HG02798 (cell line): ENCODE data around the gene ARHGEF1.

Experiments
- ATAC-seq: cut with Tn5 transposase; IDR thresholded peaks from one replicate; pipeline ENCODE4 v1.9.1; 2021; ENCODE audit warnings: mild to moderate bottlenecking; ENCODE audit not compliant: unreplicated experiment, poor library complexity

The ARHGEF1 gene, protein sequence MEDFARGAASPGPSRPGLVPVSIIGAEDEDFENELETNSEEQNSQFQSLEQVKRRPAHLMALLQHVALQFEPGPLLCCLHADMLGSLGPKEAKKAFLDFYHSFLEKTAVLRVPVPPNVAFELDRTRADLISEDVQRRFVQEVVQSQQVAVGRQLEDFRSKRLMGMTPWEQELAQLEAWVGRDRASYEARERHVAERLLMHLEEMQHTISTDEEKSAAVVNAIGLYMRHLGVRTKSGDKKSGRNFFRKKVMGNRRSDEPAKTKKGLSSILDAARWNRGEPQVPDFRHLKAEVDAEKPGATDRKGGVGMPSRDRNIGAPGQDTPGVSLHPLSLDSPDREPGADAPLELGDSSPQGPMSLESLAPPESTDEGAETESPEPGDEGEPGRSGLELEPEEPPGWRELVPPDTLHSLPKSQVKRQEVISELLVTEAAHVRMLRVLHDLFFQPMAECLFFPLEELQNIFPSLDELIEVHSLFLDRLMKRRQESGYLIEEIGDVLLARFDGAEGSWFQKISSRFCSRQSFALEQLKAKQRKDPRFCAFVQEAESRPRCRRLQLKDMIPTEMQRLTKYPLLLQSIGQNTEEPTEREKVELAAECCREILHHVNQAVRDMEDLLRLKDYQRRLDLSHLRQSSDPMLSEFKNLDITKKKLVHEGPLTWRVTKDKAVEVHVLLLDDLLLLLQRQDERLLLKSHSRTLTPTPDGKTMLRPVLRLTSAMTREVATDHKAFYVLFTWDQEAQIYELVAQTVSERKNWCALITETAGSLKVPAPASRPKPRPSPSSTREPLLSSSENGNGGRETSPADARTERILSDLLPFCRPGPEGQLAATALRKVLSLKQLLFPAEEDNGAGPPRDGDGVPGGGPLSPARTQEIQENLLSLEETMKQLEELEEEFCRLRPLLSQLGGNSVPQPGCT

DNA sequence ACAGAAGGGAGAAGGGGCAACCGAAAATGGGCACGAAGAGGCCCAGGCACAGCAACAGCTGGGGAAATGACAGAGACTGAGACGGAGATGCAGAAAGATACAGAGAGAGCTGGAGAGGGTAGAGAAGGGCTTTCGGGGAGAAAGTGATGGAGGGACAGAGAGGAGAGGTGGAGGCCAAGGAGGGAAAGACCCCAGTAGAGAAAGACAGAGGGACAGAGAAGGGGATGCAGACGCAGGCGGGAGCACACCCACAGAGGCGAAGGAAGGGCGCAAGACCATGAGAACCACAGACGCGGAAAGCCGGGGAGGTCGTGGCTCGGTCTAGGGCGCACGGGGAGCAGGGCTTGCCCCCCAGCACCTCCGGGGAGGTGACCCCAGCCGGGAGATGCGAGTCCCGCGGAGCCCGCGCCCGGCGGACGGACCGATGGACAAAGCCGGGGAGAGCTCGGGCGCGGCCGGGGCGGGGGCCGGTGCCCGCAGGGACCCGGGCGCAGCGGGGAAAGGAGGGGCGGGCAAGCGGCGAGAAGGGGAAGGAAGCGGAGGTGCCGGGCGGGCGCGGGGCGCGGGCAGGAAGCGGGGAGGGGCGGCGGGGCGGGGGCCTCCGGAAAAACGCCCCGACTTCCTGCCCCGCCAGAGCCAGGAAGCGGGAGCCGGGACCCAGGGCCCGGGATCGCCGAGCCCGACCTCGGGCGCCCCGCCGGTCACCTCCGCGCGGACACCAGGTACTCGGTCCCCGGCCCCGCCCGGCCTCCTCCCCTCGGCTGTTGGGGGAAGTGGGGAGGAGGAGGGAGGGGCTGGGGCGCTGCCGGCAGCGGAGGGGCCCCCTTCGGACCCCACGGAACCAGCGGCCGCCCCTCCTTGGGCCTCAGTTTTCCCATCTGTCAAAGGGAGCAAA is at the start of gene ARHGEF1:
ARHGEF1 (plus strand) TSS at position 617 of the 895 bp plus-strand sequence. CDS start 4,899 bp downstream, outside the sequence.
- peak; percentile 18 for ATAC-seq

DNA sequence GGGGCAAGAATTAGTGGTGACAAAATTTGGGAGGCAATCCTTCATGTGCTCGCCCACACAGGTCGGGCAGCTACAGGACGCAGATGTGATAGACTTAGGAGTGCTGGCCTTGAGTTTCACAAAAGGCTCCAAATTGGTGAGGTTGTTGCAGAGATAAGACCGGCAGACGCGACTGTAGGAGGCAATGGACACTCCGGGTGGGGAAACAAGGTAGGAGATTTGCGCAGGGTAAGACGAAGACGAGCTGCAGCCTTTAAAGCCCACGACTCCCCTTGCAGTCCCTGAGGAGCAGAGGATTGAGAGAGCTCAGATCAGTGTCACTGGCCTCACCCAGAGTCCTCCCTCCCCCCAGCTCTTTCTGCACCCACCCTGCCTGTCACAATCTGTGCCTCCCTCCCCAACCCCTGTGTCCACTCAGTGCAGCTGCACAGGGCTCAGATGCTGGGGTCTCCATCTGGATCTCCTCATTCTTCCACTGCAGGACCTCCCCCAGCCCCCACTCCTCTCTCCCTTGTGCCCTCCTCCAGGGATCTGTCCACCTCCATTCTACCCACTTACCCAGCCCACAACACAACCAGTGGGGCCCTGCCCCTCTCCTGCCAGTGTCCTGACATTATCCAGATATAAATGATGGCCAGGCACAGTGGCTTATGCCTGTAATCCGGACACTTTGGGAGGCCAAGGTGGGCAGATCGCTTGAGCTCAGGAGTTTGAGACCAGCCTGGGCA is 44.8 kb upstream of the ARHGEF1 start:
- ATAC-seq: no peak

DNA sequence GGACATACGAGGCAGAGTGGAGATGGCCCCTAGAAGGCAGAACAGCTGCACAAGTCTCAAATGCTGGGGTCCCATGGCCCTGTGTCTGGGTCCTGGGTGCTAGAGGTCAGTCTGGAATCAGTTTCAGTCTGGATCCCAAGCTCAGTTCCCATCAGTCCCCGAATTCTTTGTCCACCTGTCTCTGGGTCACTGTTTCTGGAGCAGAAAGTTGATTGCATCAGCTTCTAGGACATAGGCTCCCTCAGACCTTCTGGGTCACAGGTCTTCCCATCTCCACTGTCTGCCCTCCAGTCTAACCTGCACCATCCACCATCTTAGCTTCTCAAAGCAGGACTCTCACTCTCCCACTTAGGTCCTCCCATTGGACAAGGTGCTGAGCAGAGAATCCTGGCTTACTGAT is 43.8 kb upstream of the ARHGEF1 start:
- ATAC-seq: no peak

DNA sequence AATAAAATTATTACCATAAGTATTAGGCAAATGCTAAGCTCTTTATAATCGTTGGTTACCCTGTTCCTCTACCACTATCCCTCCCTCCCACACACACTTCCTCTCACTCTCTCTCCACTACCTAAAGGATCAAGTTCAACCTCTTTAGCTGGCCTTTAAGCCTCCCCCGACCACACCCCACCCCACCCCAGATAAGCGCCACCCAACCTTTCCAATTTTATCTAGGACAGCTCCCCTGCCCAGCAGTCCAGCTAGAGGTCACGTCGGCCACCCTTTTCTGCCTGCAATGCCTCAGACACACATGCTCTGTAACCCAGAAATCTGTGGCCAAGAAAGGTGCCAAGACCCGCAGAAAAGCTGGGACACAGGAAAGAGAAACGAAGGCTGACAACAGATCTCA is 39.6 kb upstream of the ARHGEF1 start:
- ATAC-seq: no peak

DNA sequence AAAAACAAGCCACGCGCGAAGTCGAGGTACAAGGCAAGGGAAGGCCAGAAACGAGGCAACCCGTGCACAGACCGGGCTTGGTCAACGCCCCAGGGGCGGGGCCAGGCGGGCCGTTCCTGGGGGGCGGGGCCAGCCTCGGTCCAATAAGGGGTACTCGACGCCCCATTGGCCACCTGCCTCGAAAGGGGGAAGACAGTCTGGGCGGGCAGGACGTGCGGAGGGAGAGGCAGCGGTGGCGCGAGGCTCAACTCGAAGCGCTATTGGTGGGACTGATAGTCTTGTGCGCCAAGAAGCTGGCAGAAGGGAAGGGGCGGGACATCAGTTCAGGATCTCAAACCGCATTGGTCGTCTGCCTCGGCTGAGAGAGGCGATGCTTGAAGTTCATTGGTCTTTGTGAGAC is 38.4 kb upstream of the ARHGEF1 start, which contains the start of gene LYPD4:
LYPD4 (minus strand) TSS at position 83 of the 400 bp plus-strand sequence. CDS start 5,398 bp downstream, outside the sequence.
- no peak for ATAC-seq

DNA sequence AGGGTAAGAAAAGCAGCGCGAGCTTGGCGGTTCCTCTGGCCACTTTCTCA is 38.2 kb upstream of the ARHGEF1 start, which contains the start of gene DMRTC2:
DMRTC2 (plus strand) TSS at position 42 of the 50 bp plus-strand sequence. CDS start 2,387 bp downstream, outside the sequence.
- no peak for ATAC-seq

DNA sequence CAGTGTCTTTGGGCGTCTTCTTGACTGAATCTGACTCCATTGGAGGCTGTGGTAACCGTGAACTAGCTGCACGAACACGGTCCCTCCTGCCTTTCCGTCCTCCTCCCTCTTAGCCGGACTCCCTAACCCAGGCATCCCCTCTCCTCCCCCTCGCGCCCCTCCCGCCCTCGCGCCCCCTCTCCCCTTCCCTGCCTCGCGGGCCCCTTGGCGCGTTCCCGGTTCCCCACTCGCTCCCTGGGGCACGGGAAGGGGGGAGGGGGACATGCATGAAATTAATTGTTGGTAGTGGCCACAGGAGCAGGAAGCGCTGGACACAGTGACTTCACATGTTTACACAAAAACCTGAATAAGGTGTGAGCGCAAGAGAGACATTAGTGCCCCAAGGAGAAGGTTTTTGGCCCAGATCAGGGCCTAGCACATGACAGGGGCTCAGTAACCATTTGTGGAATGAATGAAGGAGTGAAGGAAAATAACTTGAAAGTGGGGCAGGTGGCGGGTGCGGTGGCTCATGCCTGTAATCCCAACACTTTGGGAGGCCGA is 37.9 kb upstream of the ARHGEF1 start:
- no peak for ATAC-seq

DNA sequence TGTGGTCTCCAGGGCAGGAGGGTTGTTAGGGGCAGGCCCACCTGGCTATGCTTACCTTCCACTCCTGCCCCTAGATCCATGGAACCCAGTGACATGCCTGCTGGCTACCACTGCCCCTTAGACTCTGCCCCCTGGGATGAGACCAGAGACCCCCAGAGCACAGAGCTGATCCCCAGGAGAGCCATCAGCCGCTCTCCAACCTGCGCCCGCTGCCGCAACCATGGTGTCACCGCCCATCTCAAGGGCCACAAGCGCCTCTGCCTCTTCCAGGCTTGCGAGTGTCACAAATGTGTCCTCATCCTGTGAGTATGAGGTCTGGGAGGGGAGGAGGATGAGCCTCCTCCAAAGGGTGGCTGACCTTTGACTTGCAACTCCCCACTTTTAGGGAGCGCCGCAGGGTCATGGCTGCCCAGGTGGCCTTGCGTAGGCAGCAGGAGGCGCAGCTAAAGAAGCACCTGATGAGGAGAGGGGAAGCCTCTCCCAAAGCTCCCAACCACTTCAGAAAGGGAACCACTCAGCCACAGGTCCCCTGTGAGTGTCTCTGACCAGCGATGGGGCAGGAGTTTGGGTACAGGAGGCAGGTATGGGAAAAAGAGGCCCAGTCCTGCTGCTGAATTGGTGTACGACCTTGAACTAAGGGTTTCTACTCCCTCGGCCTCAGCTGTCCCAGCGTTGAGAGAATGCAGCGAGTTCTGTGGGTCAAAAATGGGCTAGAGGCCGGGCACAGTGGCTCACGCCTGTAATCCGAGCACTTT is 35.5 kb upstream of the ARHGEF1 start:
- no peak for ATAC-seq

DNA sequence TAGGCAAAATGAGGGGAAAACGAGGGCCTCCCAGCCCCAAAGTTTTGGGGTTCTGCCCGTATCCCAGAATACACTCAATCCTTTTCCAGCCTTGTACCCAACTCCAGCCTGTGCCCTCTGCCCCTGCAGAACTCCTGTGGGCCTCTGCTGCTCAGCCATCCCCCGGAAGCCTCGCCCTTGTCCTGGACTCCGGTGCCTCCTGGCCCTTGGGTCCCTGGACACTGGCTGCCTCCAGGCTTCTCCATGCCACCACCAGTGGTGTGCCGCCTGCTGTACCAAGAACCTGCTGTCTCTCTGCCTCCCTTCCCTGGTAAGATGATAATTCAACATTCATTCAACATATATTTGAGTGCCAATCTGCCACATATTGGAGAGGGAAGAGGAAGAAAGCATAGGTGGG is 34.3 kb upstream of the ARHGEF1 start:
- no peak for ATAC-seq

DNA sequence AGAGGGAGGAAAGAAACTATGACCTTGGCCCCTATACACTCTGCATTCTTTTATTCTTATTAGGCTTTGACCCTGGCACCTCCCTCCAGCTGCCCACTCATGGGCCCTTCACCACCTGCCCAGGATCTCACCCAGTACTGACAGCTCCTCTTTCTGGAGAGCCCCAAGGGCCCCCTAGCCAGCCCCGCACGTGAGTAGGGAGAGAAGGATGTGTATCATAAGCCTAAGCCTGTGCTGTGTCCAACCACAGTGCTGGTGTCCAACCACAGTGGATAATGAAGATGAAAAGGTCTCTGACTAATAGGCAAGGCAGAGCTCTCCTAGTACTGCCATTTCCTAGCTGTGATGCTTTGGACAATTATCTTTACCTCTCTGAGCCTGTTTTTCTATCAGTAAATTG is 33.9 kb upstream of the ARHGEF1 start:
- no peak for ATAC-seq

DNA sequence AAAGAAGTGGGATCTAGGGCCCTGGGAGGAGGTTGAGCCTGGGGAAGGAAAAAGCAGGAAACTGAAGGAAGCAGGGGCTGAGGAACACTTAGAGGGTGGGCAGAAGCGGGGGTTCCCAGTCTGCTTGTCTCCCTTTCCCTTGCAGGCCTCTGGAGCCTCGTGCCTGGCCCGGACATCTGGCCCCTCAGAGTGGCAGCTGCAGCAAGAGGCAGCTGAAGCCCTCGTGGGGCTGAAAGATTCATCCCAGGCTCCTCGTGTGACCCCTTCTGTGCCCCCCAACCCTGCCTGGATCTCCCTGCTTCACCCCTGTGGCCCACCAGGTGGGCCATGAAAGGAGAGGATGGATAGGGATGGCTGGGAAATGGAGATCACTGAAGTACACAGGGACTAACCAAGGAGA is 32.6 kb upstream of the ARHGEF1 start:
- no peak for ATAC-seq

DNA sequence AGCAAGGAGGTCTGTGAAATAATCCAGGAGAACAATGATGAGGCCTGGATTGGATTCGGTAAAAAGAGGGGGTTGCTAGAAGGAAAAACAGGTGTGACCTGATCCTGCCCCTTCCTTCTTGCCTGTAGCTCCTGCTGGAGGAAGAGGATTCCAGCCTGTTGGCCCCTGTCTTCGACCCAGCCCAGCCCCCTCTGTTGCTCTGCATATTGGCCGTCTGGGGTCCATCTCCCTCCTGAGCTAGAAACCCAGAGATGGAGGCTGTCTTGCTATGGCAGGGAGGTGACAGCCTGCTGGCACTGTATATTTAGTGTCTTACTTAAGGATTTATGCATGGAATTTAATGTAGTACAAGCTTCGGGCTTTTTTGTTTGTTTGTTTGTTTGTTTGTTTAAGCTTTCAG is 31.5 kb upstream of the ARHGEF1 start:
- no peak for ATAC-seq

DNA sequence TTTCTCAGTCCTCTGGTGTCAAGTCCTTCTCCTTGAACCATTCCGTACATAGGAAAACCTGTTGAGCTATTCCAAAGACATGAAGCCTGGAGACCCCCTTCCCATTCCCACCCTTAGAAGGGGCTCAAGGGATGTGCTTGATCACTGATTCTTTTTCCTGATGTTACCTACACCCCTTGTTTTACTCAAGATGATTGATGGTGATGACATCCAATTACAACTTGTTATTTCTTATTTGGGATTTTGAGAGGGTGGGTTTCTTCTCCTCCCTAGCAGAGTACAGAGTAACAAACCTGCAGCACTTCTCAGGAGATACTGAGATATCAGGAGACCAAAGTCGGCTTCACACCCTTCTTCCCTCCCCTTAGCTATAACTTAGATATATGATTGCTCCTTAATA is 29.6 kb upstream of the ARHGEF1 start:
- ATAC-seq: no peak

DNA sequence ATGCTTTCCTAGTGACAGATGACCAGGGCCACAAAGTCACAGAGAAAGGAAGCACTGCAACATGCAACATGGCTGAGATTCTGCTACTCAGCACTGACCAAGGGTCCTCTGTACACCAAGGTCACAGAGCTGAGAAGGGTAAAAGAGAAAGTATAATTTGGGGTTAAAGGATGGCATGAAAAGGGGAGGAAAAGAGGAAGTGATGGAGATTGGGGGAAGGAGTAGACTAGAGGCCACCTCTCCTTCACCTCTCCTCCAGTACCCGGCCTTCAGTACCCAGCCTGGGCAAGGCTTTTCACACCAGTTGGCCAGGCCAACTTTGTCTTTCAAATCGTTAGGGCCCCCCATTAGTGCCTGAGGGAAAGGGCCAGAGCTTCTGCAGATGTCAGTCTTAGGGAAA is 29.2 kb upstream of the ARHGEF1 start:
- ATAC-seq: no peak

DNA sequence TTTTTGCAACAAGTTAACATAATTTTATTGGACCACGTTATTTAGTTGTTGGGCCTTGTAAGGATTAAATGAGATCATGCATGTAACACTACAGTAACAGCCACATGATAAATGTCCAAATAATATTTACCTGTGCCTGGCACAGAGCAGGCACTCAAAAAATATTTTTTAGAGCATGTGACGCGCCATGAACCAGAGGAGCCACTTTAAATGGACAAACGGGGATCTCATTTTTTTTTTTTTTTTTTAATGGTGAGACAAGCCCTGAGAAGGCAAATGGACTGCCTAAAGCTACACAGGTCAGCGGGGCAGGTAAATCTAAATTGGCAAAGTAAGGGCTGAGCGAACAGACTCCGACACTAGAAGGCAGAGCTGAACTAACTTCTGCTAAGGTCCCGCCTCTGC is 23.8 kb upstream of the ARHGEF1 start:
- no peak for ATAC-seq

DNA sequence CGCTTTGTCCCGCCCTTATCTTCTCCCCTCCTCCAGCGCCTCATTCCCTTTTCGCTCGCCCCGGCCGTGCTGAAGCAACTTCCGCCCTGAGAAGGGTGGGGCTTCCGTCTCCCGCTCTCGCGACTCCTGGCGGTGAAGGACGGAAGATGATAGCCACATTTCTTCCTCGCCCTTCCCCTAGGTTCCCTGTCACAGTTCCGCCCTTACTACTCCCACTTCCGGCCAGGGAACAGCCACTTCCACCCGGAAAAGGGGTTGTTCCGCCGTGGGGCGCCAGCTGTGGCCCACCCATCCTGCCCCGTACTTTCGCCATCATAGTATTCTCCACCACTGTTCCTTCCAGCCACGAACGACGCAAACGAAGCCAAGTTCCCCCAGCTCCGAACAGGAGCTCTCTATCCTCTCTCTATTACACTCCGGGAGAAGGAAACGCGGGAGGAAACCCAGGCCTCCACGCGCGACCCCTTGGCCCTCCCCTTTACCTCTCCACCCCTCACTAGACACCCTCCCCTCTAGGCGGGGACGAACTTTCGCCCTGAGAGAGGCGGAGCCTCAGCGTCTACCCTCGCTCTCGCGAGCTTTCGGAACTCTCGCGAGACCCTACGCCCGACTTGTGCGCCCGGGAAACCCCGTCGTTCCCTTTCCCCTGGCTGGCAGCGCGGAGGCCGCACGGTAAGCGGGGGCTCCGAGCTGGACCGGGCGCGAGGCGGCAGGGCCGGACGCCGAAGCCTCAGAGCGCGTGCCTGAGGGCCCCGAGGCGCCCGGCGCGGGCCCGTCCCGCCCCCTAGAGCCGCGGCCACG is 23.2 kb upstream of the ARHGEF1 start, which contains the start of gene RPS19:
RPS19 (plus strand) TSS at position 638 of the 801 bp plus-strand sequence. CDS start 520 bp downstream, outside the sequence.
- ATAC-seq: peak; percentile 84

DNA sequence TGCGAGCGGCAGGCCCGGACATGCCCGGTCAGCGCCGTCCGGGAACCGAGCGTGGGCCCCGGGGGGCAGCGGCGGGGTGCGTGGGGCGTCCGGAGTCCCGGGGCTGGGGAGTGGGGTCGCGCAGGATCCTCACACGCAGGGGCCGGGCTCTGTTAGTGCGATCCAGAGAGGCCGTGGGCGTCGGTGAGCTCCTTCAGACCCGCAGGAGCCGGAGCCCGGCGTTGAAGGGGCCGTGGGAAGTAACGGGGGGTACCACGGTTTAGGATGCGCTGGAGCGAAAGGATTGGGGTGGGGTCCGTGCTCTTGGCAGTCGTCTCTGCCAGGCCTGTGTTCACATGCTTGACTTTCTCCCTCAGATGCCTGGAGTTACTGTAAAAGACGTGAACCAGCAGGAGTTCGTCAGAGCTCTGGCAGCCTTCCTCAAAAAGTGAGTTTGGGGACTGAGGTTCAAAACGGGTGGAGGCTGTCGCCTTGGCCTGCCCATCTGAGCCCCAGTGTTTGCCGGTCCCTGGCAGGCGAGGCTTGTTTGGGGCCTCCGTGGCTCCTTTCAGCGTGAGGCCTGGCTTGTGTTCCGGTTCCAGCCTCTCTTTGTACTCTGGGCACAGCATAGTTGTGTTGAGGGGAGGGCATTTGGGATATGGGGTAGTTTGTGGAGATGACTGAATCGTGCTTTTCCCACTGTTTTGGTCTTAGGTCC is 22.4 kb upstream of the ARHGEF1 start:
- no peak for ATAC-seq
